ENCODE measurements around the gene THSD7B. TPM values are rescaled to one million over a fixed set of nuclear protein-coding genes. Genes with fewer than 3 reads are reported as not detected.
"Not testable (repeated sequence)": the region's sequence is repeated elsewhere in the genome, so short reads cannot be mapped to it uniquely, and the experiment has no call there.

The THSD7B gene
- total RNA-seq, 1 donor = under 0.01 TPM

DNA sequence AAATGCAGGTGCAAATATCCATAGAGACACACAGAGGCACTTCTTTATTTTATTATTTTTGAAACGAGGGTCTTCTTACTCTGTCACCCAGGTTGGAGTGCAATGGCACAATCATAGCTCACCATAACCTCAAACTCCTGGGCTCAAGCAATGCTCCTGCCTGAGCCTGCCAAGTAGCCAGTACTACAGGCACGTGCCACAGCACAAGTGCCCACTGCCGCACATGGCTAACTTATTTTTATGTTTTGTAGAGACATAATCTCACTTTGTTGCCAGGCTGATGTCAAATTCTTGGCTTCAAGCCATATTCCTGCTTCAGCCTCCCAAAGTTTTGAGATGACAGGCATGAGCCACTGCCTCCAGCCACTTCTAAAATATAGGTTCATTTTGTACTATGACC, 537.6 kb downstream of the THSD7B start:
- H3K36me3 ChIP-seq (ENCODE audit: insufficient read depth, low read length) = no peaks in the 10 kb centered on the region
- no peak overlapping the region for H3K27ac ChIP-seq (ENCODE audit: low read depth, low read length)
- H2AFZ ChIP-seq (ENCODE audit: low read length) = no peak overlapping the region
- no peaks in the 10 kb centered on the region for H3K4me1 ChIP-seq (ENCODE audit: insufficient read depth, low read length)
- H3K79me2 ChIP-seq (ENCODE audit: insufficient read depth, low read length) = no peaks in the 10 kb centered on the region
- no peaks in the 10 kb centered on the region for H4K20me1 ChIP-seq (ENCODE audit: insufficient read depth, low read length)
- DNase-seq (ENCODE audit: insufficient read length, low spot score, missing footprints) = no peak
- TF ChIP-seq, protein P1, sequence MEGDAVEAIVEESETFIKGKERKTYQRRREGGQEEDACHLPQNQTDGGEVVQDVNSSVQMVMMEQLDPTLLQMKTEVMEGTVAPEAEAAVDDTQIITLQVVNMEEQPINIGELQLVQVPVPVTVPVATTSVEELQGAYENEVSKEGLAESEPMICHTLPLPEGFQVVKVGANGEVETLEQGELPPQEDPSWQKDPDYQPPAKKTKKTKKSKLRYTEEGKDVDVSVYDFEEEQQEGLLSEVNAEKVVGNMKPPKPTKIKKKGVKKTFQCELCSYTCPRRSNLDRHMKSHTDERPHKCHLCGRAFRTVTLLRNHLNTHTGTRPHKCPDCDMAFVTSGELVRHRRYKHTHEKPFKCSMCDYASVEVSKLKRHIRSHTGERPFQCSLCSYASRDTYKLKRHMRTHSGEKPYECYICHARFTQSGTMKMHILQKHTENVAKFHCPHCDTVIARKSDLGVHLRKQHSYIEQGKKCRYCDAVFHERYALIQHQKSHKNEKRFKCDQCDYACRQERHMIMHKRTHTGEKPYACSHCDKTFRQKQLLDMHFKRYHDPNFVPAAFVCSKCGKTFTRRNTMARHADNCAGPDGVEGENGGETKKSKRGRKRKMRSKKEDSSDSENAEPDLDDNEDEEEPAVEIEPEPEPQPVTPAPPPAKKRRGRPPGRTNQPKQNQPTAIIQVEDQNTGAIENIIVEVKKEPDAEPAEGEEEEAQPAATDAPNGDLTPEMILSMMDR (IDR thresholded peaks at IDR 0.05; ENCODE audit: extremely low read depth, low read depth, low read length) = no peak
- no peaks in the 10 kb centered on the region for H3K9me3 ChIP-seq (ENCODE audit: low read depth, low read length)
- no peak overlapping the region for H3K4me3 ChIP-seq (ENCODE audit: insufficient read depth, low read length)
- H3K4me2 ChIP-seq (ENCODE audit: insufficient read depth, low read length) = no peak overlapping the region
- H3K27me3 ChIP-seq (ENCODE audit: insufficient read depth, low read length) = no peaks in the 10 kb centered on the region

DNA sequence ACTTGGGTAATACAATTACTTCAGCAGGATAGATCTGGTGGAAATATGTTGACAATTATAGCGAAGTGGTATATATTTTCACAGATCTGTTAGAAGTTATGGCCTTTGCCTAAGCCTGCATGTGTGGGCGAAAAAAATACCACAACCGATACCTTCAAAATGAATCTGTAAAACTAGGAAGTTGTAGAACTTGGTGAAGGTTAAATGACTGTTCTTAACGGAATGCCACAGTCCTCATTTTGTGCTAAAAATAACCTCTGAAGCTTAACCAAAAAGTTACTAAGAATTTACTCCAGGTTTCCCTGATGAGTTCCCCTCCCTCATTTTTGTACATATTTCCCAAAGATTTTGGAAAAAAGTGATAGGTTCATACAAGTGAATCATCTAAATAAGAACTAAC, 550.7 kb downstream of the THSD7B start:
- Histone ChIP-seq H3K36me3 (ENCODE audit: insufficient read depth, low read length) (no peaks in the 10 kb centered on the region), H3K4me3 (ENCODE audit: insufficient read depth, low read length) (no peak overlapping the region), H3K79me2 (ENCODE audit: insufficient read depth, low read length) (no peaks in the 10 kb centered on the region), H4K20me1 (ENCODE audit: insufficient read depth, low read length) (no peaks in the 10 kb centered on the region), H3K9me3 (ENCODE audit: low read depth, low read length) (no peaks in the 10 kb centered on the region), H3K27me3 (ENCODE audit: insufficient read depth, low read length) (no peaks in the 10 kb centered on the region), H3K4me1 (ENCODE audit: insufficient read depth, low read length) (no peaks in the 10 kb centered on the region), H3K27ac (ENCODE audit: low read depth, low read length) (no peak overlapping the region), H3K4me2 (ENCODE audit: insufficient read depth, low read length) (no peak overlapping the region), H2AFZ (ENCODE audit: low read length) (no peak overlapping the region)
- TF ChIP-seq, protein P1 (IDR thresholded peaks at IDR 0.05; ENCODE audit: extremely low read depth, low read depth, low read length) = no peak
- no peak for DNase-seq (ENCODE audit: insufficient read length, low spot score, missing footprints)

DNA sequence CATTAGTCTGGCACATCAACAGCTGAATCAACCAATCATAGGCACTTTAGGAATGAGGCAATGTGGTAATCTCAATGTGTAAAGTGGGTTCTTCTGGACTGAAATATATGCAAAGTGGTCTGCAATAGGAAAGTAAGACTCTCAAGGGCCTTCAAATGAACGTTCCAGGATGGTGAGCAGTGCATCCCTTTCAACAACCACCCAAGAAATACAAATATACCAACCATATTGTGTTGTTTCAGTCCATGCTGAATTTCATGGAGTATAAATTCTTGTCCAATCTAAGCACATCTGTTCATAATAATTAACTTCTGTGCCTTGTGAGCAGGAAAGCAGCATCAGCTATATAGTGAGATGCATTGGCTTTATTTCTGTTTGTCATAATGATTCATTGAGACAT, 556.2 kb downstream of the THSD7B start:
- H3K27me3 ChIP-seq (ENCODE audit: insufficient read depth, low read length) = no peaks in the 10 kb centered on the region
- no peak overlapping the region for H3K27ac ChIP-seq (ENCODE audit: low read depth, low read length)
- no peak for DNase-seq (ENCODE audit: insufficient read length, low spot score, missing footprints)
- TF ChIP-seq, protein P1 (IDR thresholded peaks at IDR 0.05; ENCODE audit: extremely low read depth, low read depth, low read length) = no peak
- no peaks in the 10 kb centered on the region for H3K36me3 ChIP-seq (ENCODE audit: insufficient read depth, low read length)
- no peaks in the 10 kb centered on the region for H3K79me2 ChIP-seq (ENCODE audit: insufficient read depth, low read length)
- no peaks in the 10 kb centered on the region for H3K4me1 ChIP-seq (ENCODE audit: insufficient read depth, low read length)
- no peaks in the 10 kb centered on the region for H3K9me3 ChIP-seq (ENCODE audit: low read depth, low read length)
- H3K4me2 ChIP-seq (ENCODE audit: insufficient read depth, low read length) = no peak overlapping the region
- H4K20me1 ChIP-seq (ENCODE audit: insufficient read depth, low read length) = no peaks in the 10 kb centered on the region
- no peak overlapping the region for H2AFZ ChIP-seq (ENCODE audit: low read length)
- H3K4me3 ChIP-seq (ENCODE audit: insufficient read depth, low read length) = no peak overlapping the region

DNA sequence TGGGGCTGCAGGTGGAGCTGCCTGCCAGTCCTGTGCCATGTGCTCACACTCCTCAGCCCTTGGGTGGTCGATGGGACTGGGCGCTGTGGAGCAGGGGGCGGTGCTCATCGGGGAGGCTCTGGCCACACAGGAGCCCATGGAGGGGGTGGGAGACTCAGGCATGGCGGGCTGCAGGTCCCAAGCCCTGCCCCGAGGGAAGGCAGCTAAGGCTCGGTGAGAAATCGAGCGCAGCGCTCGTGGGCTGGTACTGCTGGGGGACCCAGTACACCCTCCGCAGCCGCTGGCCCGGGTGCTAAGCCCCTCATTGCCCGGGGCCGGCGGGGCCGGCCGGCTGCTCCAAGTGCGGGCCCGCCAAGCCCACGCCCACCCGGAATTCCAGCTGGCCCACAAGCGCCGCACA, 566.2 kb downstream of the THSD7B start:
- H3K27me3 ChIP-seq (ENCODE audit: insufficient read depth, low read length); H3K4me3 ChIP-seq (ENCODE audit: insufficient read depth, low read length); DNase-seq (ENCODE audit: insufficient read length, low spot score, missing footprints); H3K36me3 ChIP-seq (ENCODE audit: insufficient read depth, low read length); H3K27ac ChIP-seq (ENCODE audit: low read depth, low read length); H3K4me1 ChIP-seq (ENCODE audit: insufficient read depth, low read length); H3K4me2 ChIP-seq (ENCODE audit: insufficient read depth, low read length); H2AFZ ChIP-seq (ENCODE audit: low read length); H3K9me3 ChIP-seq (ENCODE audit: low read depth, low read length); H3K79me2 ChIP-seq (ENCODE audit: insufficient read depth, low read length); H4K20me1 ChIP-seq (ENCODE audit: insufficient read depth, low read length): not testable (repeated sequence)

All from osteoblast (primary cell).